GM23338 (cell line): Measurements from ENCODE around the gene IL1RL2. TPM values are rescaled to one million over a fixed set of nuclear protein-coding genes. Genes with fewer than 3 reads are reported as not detected.

Source experiments
- ATAC-seq: fragments of 200-7000 bp; cut with Tn5 transposase; 3 replicates; pipeline ENCODE4 v1.9.1; 2020
- DNase-seq: peaks from one replicate; pipeline ENCODE4 v3.0.0-alpha.2; 2015; ENCODE audit warnings: low spot score
- H2AFZ ChIP-seq: fragments of 200-600 bp; sonication (generic); 2 replicates; pipeline ENCODE4 v1.8.0; 2016; ENCODE audit warnings: antibody characterized with exemption, mild to moderate bottlenecking, moderate library complexity
- H3F3A ChIP-seq: fragments of 200-600 bp; sonication (generic); replicated peaks from 2 replicates; pipeline ENCODE4 v1.8.0; 2017; ENCODE audit warnings: antibody characterized with exemption, mixed run types, low read depth
- H3K27ac ChIP-seq: fragments of 200-600 bp; sonication (generic); 2 replicates; pipeline ENCODE4 v1.6.1; 2016; ENCODE audit warnings: low read depth
- H3K27me3 ChIP-seq: fragments of 200-600 bp; sonication (generic); 2 replicates; pipeline ENCODE4 v1.8.0; 2016; ENCODE audit warnings: mild to moderate bottlenecking, mixed run types, moderate library complexity; ENCODE audit not compliant: insufficient read depth
- H3K36me3 ChIP-seq: fragments of 200-600 bp; sonication (generic); 2 replicates; pipeline ENCODE4 v1.8.0; 2016; ENCODE audit warnings: mild to moderate bottlenecking; ENCODE audit not compliant: insufficient read depth
- H3K4me1 ChIP-seq: fragments of 200-600 bp; sonication (generic); 2 replicates; pipeline ENCODE4 v1.8.0; 2016; ENCODE audit warnings: mild to moderate bottlenecking, moderate library complexity; ENCODE audit not compliant: insufficient read depth
- H3K4me2 ChIP-seq: fragments of 200-600 bp; sonication (generic); 2 replicates; pipeline ENCODE4 v1.7.1; 2017; ENCODE audit warnings: mixed run types
- H3K4me3 ChIP-seq: fragments of 200-600 bp; sonication (generic); 2 replicates; pipeline ENCODE4 v1.6.1; 2016; ENCODE audit warnings: mixed run types
- H3K79me2 ChIP-seq: fragments of 200-600 bp; sonication (generic); replicated peaks from 2 replicates; pipeline ENCODE4 v1.8.0; 2017; ENCODE audit warnings: mild to moderate bottlenecking; ENCODE audit not compliant: insufficient read depth
- H3K9me2 ChIP-seq: fragments of 200-600 bp; sonication (generic); 2 replicates; pipeline ENCODE4 v1.8.0; 2017; ENCODE audit not compliant: insufficient read depth
- H4K20me1 ChIP-seq: fragments of 200-600 bp; sonication (generic); replicated peaks from 2 replicates; pipeline ENCODE4 v1.8.0; 2017; ENCODE audit warnings: mild to moderate bottlenecking; ENCODE audit not compliant: insufficient read depth
- H3K27ac Mint-ChIP-seq: 2 replicates; pipeline ENCODE4 v1.8.0; 2020; ENCODE audit warnings: inconsistent platforms, mild to moderate bottlenecking, moderate library complexity, mixed read lengths
- H3K27me3 Mint-ChIP-seq: 3 replicates; pipeline ENCODE4 v1.8.0; 2022; ENCODE audit warnings: low read depth, mild to moderate bottlenecking, moderate library complexity, mixed read lengths, inconsistent platforms; ENCODE audit not compliant: insufficient read depth, poor library complexity
- H3K36me3 Mint-ChIP-seq: 3 replicates; pipeline ENCODE4 v1.8.0; 2021; ENCODE audit warnings: low read depth, mild to moderate bottlenecking, inconsistent platforms, moderate library complexity, mixed read lengths
- H3K4me1 Mint-ChIP-seq: 3 replicates; pipeline ENCODE4 v1.8.0; 2020; ENCODE audit warnings: mild to moderate bottlenecking, inconsistent platforms, mixed read lengths
- H3K4me3 Mint-ChIP-seq: 3 replicates; pipeline ENCODE4 v1.8.0; 2021; ENCODE audit warnings: moderate library complexity, mild to moderate bottlenecking, inconsistent platforms, mixed read lengths
- H3K9me3 Mint-ChIP-seq: 3 replicates; pipeline ENCODE4 v1.8.0; 2020; ENCODE audit warnings: moderate library complexity, mild to moderate bottlenecking, inconsistent platforms, mixed read lengths
- CREB1 ChIP-seq: fragments of 250-450 bp; sonication (Bioruptor Pico); IDR thresholded peaks from 2 replicates; pipeline ENCODE4 v1.5.0; 2020; ENCODE audit warnings: low read depth, mild to moderate bottlenecking, moderate library complexity
- EZH2 ChIP-seq: fragments of 200-600 bp; sonication (generic); IDR thresholded peaks from one replicate; pipeline ENCODE4 v1.8.0; 2017; ENCODE audit warnings: antibody characterized with exemption, mild to moderate bottlenecking, low read depth; ENCODE audit not compliant: unreplicated experiment
- EZH2phosphoT487 ChIP-seq: fragments of 200-600 bp; sonication (generic); IDR thresholded peaks from one replicate; pipeline ENCODE4 v1.8.1; 2018; ENCODE audit warnings: antibody characterized with exemption; ENCODE audit not compliant: unreplicated experiment
- JUNB ChIP-seq: IDR thresholded peaks from one replicate; pipeline ENCODE4 v1.6.1; 2016; ENCODE audit warnings: antibody characterized with exemption; ENCODE audit not compliant: unreplicated experiment
- NANOG ChIP-seq: IDR thresholded peaks from 2 replicates; pipeline ENCODE4 v1.6.1; 2016; ENCODE audit warnings: antibody characterized with exemption, borderline replicate concordance
- REST ChIP-seq: IDR thresholded peaks from one replicate; pipeline ENCODE4 v1.6.1; 2018; ENCODE audit warnings: antibody characterized with exemption; ENCODE audit not compliant: unreplicated experiment
- STAT1 ChIP-seq: IDR thresholded peaks from one replicate; pipeline ENCODE4 v1.6.1; 2016; ENCODE audit warnings: antibody characterized with exemption; ENCODE audit not compliant: unreplicated experiment
- ZNF114 ChIP-seq: fragments of 250-450 bp; sonication (Bioruptor Pico); IDR thresholded peaks from 2 replicates; pipeline ENCODE4 v1.5.0; 2020; ENCODE audit warnings: mild to moderate bottlenecking, moderate library complexity
- ZNF331 ChIP-seq: fragments of 250-450 bp; sonication (Bioruptor Pico); IDR thresholded peaks from 2 replicates; pipeline ENCODE4 v1.5.0; 2020; ENCODE audit warnings: low read depth, mild to moderate bottlenecking, moderate library complexity
- polyA plus RNA-seq: library from polyadenylated mRNA; unstranded; fragments of >200 nt; fragmentation: Nextera tagmentation; extraction: Ambion mirVana; gene quantifications from 2 replicates; pipeline ENCODE4 v1.2.1, GENCODE V29; 2016
- total RNA-seq: library from RNA; depleted of rRNA; stranded (reverse); fragments of >200 nt; shearing (Covaris generic); gene quantifications from 2 replicates; pipeline ENCODE4 v1.2.3, GENCODE V29; 2014
- TF ChIP-seq, protein P1 (sequence below), 2 experiments: fragments of 200-600 bp in 1 of 2; sonication (generic) in 1 of 2; conservative IDR thresholded peaks; 2 replicates each; pipeline versions ENCODE4 v1.5.1 to v1.6.1; 2016 to 2017; ENCODE audit warnings: antibody characterized with exemption in 2 of 2, low read depth in 2 of 2, mild to moderate bottlenecking in 2 of 2, moderate library complexity in 1 of 2

Gene IL1RL2
- total and polyA plus RNA-seq, 2 experiments from 2014 or later, result not detected

DNA sequence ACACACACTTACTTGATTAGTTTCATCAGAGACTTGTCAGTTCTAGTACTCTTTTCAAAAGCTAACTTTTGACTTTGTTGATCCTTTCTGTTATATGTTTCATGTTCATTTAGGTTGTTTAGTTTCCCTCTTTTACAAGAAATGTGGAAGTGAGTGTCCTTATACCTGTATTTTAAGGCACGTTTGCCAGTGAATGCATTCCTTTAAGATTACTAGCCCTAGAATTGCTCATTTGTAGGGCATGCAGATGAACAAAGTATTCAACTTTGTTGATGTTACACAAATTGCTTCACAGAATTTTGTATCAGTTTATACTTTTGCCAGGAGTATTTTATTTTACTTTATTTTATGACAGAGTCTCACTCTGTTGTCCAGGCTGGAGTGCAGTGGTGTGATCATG lies 6.3 kb downstream of the IL1RL2 start (continued):
- no peak for TF ChIP-seq JUNB
- no peak for TF ChIP-seq STAT1
- TF ChIP-seq EZH2, result no peak
- TF ChIP-seq CREB1 (CRISPR knock-in tag), result no peak
- TF ChIP-seq REST, result no peak

- Histone ChIP-seq H3K4me2 (no peak overlapping the region), H3K79me2 (no peaks in the 10 kb centered on the region), H3K36me3 (no peaks in the 10 kb centered on the region), H3K4me1 (no peaks in the 10 kb centered on the region), H3F3A (no peaks in the 10 kb centered on the region), H4K20me1 (no peaks in the 10 kb centered on the region), H3K27me3 (no peaks in the 10 kb centered on the region), H3K4me3 (no peak overlapping the region), H3K9me2 (no peaks in the 10 kb centered on the region), H3K27ac (no peak overlapping the region), H2AFZ (no peak overlapping the region)
- DNase-seq (no peak), ATAC-seq (no peak)
- Mint-ChIP-seq H3K27ac (no peak overlapping the region), H3K4me1 (no peaks in the 10 kb centered on the region), H3K36me3 (no peaks in the 10 kb centered on the region), H3K9me3 (no peaks in the 10 kb centered on the region), H3K4me3 (no peak overlapping the region), H3K27me3 (peaks cover 2% of the 10 kb centered on the region)
- TF ChIP-seq STAT1 (no peak), CREB1 (CRISPR knock-in tag) (no peak), EZH2phosphoT487 (no peak), NANOG (no peak), ZNF114 (CRISPR knock-in tag) (no peak), JUNB (no peak), REST (no peak), ZNF331 (CRISPR knock-in tag) (no peak)
- TF ChIP-seq, protein P1, sequence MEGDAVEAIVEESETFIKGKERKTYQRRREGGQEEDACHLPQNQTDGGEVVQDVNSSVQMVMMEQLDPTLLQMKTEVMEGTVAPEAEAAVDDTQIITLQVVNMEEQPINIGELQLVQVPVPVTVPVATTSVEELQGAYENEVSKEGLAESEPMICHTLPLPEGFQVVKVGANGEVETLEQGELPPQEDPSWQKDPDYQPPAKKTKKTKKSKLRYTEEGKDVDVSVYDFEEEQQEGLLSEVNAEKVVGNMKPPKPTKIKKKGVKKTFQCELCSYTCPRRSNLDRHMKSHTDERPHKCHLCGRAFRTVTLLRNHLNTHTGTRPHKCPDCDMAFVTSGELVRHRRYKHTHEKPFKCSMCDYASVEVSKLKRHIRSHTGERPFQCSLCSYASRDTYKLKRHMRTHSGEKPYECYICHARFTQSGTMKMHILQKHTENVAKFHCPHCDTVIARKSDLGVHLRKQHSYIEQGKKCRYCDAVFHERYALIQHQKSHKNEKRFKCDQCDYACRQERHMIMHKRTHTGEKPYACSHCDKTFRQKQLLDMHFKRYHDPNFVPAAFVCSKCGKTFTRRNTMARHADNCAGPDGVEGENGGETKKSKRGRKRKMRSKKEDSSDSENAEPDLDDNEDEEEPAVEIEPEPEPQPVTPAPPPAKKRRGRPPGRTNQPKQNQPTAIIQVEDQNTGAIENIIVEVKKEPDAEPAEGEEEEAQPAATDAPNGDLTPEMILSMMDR (conservative IDR thresholded peaks at IDR 0.05; ENCODE audit: low read depth in 2 of 2), result no peak
These were observed 7.9 kb downstream of the IL1RL2 start for GRCh38 chr2:102194609-102195268.
